Ascending aorta (tissue), 2 donors: ENCODE results near the gene FPGS. TPM values are rescaled to one million over a fixed set of nuclear protein-coding genes. Genes with fewer than 3 reads are reported as not detected.

ENCODE experiments used
- DNase-seq, 2 donors: peaks; one replicate each; pipeline ENCODE4 v3.0.0-alpha.2; 2019; ENCODE audit warnings: low spot score in 2 of 2
- H3K27ac ChIP-seq, 2 donors: fragments of 200-600 bp; sonication (generic); one replicate each; pipeline ENCODE4 v1.5.1; 2016 to 2017; ENCODE audit warnings: mild to moderate bottlenecking in 1 of 2
- H3K27me3 ChIP-seq: fragments of 200-600 bp; sonication (generic); one replicate; pipeline ENCODE4 v1.5.1; 2017
- H3K36me3 ChIP-seq, 2 donors: fragments of 200-600 bp; sonication (generic); one replicate each; pipeline ENCODE4 v1.5.1; 2016
- H3K4me1 ChIP-seq, 2 donors: fragments of 200-600 bp; sonication (generic); one replicate each; pipeline ENCODE4 v1.5.1; 2016 to 2017; ENCODE audit warnings: mild to moderate bottlenecking in 1 of 2
- H3K4me3 ChIP-seq, 2 donors: fragments of 200-600 bp; sonication (generic); one replicate each; pipeline ENCODE4 v1.5.1; 2016 to 2017; ENCODE audit warnings: mild to moderate bottlenecking in 1 of 2
- H3K9me3 ChIP-seq, 2 donors: fragments of 200-600 bp; sonication (generic); one replicate each; pipeline ENCODE4 v1.5.1; 2016
- CTCF ChIP-seq, 3 experiments: fragments of 200-600 bp in 2 of 3; fragments of 450-650 bp in 1 of 3; sonication (generic) in 2 of 3; IDR thresholded peaks; one replicate each; pipeline ENCODE4 v1.5.1; 2016 to 2019; ENCODE audit warnings: antibody characterized with exemption in 3 of 3, mild to moderate bottlenecking in 1 of 3, moderate library complexity in 1 of 3
- intact Hi-C: fragments of 100-400 bp; cut with DNase I; formaldehyde crosslinking; loops from one replicate; pipeline ENCODE4 v1.15.1; 2023
- total RNA-seq: library from RNA; depleted of rRNA; stranded (reverse); fragments of >200 nt; gene quantifications from one replicate; pipeline ENCODE4 v1.1.0, GENCODE V29; 2016

FPGS gene
- total RNA-seq, 1 donor from 2014 or later: 286 TPM

GRCh38 chr9:127781806-127782205, 20.9 kb upstream of the FPGS start:
- no peak overlapping the region for H3K4me3 ChIP-seq
- H3K36me3 ChIP-seq: peaks cover 0 to under 1% of the 10 kb centered on the region in 2 donors
- intact Hi-C loops: no loop called here

GRCh38 chr9:127783111-127784008, 19.3 kb upstream of the FPGS start:
- H3K4me1 ChIP-seq: peaks cover 13 to 25% of the 10 kb centered on the region in 2 donors
- no peaks in the 10 kb centered on the region for H3K9me3 ChIP-seq
- peak in 1 of 2 donors; percentile 77 for DNase-seq
- no peaks in the 10 kb centered on the region for H3K27me3 ChIP-seq
- H3K4me3 ChIP-seq: no peak overlapping the region
- H3K36me3 ChIP-seq: peaks cover 13 to 16% of the 10 kb centered on the region in 2 donors
- H3K27ac ChIP-seq: peak overlapping the region; percentile 15 to 94
- intact Hi-C loops: loop anchor here (2.0 kb wide), 1 partner anchor 193 kb away; no protein-coding TSS in a partner anchor
- no peak for TF ChIP-seq CTCF (IDR thresholded peaks at IDR 0.05)

More at GRCh38 chr9:127781806-127782205, 20.9 kb upstream of the FPGS start:
- H3K27me3 ChIP-seq: no peaks in the 10 kb centered on the region
- no peak overlapping the region for H3K27ac ChIP-seq
- H3K4me1 ChIP-seq: peaks cover 5 to 9% of the 10 kb centered on the region in 2 donors
- no peak for DNase-seq
- no peaks in the 10 kb centered on the region for H3K9me3 ChIP-seq
- TF ChIP-seq CTCF (IDR thresholded peaks at IDR 0.05): no peak

GRCh38 chr9:127785023-127785932, 17.4 kb upstream of the FPGS start:
- intact Hi-C loops: loop anchor here (1.0 to 2.0 kb wide), 5 partner anchors 14 to 194 kb away; partner anchors contain the start of gene TOR2A
- H3K4me1 ChIP-seq: peaks cover 13 to 38% of the 10 kb centered on the region in 2 donors

GRCh38 chr9:127785933-127786772, 16.5 kb upstream of the FPGS start, which contains the start of gene CDK9:
CDK9 (plus strand) TSS chr9:127786034; CDS start chr9:127786149, 115 bp downstream.
- peak in 1 of 2 donors; percentile 96 for DNase-seq
- Histone ChIP-seq H3K4me3 (peak within 1 kb of the TSS; percentile 84 to 89), H3K27ac (peak within 1 kb of the TSS; percentile 91 to 94), H3K9me3 (no peaks in the 10 kb centered on the region), H3K27me3 (no peaks in the 10 kb centered on the region), H3K4me1 (peaks cover 13 to 38% of the 10 kb centered on the region in 2 donors), H3K36me3 (peaks cover 41 to 44% of the 10 kb centered on the region in 2 donors)
- intact Hi-C loops: loop anchor here (1.0 to 2.0 kb wide), 7 partner anchors 15 to 195 kb away; partner anchors contain the start of genes FPGS, PTRH1 and TOR2A
- TF ChIP-seq CTCF (IDR thresholded peaks at IDR 0.05): no peak

More at GRCh38 chr9:127785023-127785932, 17.4 kb upstream of the FPGS start:
- peaks cover 33 to 35% of the 10 kb centered on the region in 2 donors for H3K36me3 ChIP-seq
- H3K4me3 ChIP-seq: peak overlapping the region; percentile 84 to 89
- H3K27me3 ChIP-seq: no peaks in the 10 kb centered on the region
- peak overlapping the region; percentile 91 to 94 for H3K27ac ChIP-seq
- peak; percentile 96 to 99 (median 99) for TF ChIP-seq CTCF (IDR thresholded peaks at IDR 0.05)
- DNase-seq: peak in 1 of 2 donors; percentile 93
- H3K9me3 ChIP-seq: no peaks in the 10 kb centered on the region
